ENCODE data around the gene FBXW11.

DNA sequence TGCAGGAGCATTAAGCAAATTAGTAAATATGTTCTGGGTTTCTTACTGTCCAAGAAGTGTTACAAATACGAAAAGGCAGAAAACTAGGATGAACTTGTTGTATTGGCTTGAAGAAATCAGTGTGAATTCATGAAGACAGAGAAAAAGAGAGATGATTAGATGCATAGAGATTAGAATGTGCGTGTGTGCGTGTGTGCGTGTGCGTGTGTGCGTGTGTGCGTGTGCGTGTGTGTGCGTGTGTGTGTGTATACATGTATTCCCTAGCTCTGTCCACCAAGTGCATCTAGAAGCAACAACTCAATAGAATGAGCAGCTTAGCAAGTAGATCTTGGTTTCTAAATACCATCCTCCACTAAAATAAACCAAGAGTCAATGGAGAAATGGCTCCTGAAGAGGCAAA is 179.3 kb downstream of the FBXW11 start:
- TF ChIP-seq POLR2A (IDR thresholded peaks at IDR 0.05; ENCODE audit: low read depth, low read length) = no peak
- TF ChIP-seq POLR2AphosphoS5 (IDR thresholded peaks at IDR 0.05; ENCODE audit: low read depth, low read length) = no peak
- no peak for TF ChIP-seq TAF1 (IDR thresholded peaks at IDR 0.05; ENCODE audit: borderline replicate concordance, low read depth, low read length)

Data from GM12892 (cell line).